ENCODE data around the gene LRRC1. TPM values are rescaled to one million over a fixed set of nuclear protein-coding genes. Genes with fewer than 3 reads are reported as not detected.

The LRRC1 gene
- total and polyA plus RNA-seq, 2 of the 13 experiments (the other 11 are each of a cell fraction or from before 2014, with no cell fraction given): 15.6 to 27.7 TPM

DNA sequence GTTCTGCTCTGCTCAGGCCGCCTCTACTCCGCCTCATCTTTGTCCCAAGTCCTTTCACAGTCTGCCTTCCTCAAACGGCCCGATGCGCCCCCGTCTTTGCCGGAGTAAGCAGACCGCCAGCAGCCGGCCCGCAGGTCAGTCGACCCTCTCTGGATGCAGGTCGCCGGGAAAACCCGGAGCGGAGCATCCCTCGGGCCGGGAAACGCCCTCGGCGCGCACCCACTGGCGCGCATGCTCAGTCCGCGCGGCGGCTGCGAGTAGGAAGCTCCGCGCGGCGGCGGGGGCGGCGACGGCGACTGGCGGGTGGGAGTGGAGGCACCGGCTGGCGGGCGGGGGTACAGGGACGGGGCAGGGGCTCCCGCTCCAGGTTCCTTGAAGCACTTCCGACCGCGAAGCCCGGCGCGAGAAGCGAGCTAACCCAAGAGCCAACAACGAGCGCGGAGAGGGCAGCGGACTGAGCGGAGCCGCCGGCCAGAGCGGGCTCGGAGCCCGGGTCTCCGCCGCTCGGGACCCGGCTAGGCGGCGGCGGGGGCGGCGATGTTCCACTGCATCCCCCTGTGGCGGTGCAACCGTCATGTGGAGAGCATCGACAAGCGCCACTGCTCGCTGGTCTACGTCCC is at the start of gene LRRC1 (continued):
- no peak for TF ChIP-seq ZUFSP (CRISPR knock-in tag; IDR thresholded peaks at IDR 0.05; ENCODE audit: borderline replicate concordance)
- no peak for TF ChIP-seq SP1 (IDR thresholded peaks at IDR 0.05)
- peak; percentile 66 for TF ChIP-seq SP1 (CRISPR knock-in tag; IDR thresholded peaks at IDR 0.05)
- TF ChIP-seq KDM2A (CRISPR knock-in tag; IDR thresholded peaks at IDR 0.05; ENCODE audit: borderline replicate concordance, low read depth): peak; percentile 81; the same call in 1 of the 2 replicates
- TF ChIP-seq ZNF275 (CRISPR knock-in tag; IDR thresholded peaks at IDR 0.05; ENCODE audit: borderline replicate concordance): peak; percentile 96
- TF ChIP-seq, protein P1, sequence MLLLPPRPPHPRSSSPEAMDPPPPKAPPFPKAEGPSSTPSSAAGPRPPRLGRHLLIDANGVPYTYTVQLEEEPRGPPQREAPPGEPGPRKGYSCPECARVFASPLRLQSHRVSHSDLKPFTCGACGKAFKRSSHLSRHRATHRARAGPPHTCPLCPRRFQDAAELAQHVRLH (CRISPR knock-in tag; IDR thresholded peaks at IDR 0.05; ENCODE audit: borderline replicate concordance, low read depth): peak; percentile 94; the same call in 1 of the 2 replicates
- TF ChIP-seq, protein P2, sequence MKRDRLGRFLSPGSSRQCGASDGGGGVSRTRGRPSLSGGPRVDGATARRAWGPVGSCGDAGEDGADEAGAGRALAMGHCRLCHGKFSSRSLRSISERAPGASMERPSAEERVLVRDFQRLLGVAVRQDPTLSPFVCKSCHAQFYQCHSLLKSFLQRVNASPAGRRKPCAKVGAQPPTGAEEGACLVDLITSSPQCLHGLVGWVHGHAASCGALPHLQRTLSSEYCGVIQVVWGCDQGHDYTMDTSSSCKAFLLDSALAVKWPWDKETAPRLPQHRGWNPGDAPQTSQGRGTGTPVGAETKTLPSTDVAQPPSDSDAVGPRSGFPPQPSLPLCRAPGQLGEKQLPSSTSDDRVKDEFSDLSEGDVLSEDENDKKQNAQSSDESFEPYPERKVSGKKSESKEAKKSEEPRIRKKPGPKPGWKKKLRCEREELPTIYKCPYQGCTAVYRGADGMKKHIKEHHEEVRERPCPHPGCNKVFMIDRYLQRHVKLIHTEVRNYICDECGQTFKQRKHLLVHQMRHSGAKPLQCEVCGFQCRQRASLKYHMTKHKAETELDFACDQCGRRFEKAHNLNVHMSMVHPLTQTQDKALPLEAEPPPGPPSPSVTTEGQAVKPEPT (CRISPR knock-in tag; IDR thresholded peaks at IDR 0.05; ENCODE audit: low read depth): peak; percentile 31; the same call in 1 of the 2 replicates
- peak; percentile 46 for TF ChIP-seq FOXA3 (CRISPR knock-in tag; IDR thresholded peaks at IDR 0.05)
- peak; percentile 86 for TF ChIP-seq ZNF776 (CRISPR knock-in tag; IDR thresholded peaks at IDR 0.05)
- TF ChIP-seq ZBTB3 (CRISPR knock-in tag; IDR thresholded peaks at IDR 0.05; ENCODE audit: borderline replicate concordance, low read depth): peak; percentile 76; the same call in 1 of the 2 replicates
- TF ChIP-seq NPAS2 (CRISPR knock-in tag; IDR thresholded peaks at IDR 0.05; ENCODE audit: borderline replicate concordance): no peak
- no peak for TF ChIP-seq AHR (CRISPR knock-in tag; IDR thresholded peaks at IDR 0.05)
- peak; percentile 65 for TF ChIP-seq ZNF431 (CRISPR knock-in tag; IDR thresholded peaks at IDR 0.05; ENCODE audit: borderline replicate concordance, low read depth)
- peak; percentile 74; the same call in 1 of the 2 replicates for TF ChIP-seq ZNF234 (CRISPR knock-in tag; conservative IDR thresholded peaks at IDR 0.05)
- TF ChIP-seq ZFYVE20 (CRISPR knock-in tag; IDR thresholded peaks at IDR 0.05; ENCODE audit: borderline replicate concordance, low read depth): no peak; the same call in 1 of the 2 replicates
- peak; percentile 60 for TF ChIP-seq SP2 (CRISPR knock-in tag; IDR thresholded peaks at IDR 0.05)
- TF ChIP-seq EEA1 (CRISPR knock-in tag; IDR thresholded peaks at IDR 0.05; ENCODE audit: borderline replicate concordance): no peak
- TF ChIP-seq, protein P3, sequence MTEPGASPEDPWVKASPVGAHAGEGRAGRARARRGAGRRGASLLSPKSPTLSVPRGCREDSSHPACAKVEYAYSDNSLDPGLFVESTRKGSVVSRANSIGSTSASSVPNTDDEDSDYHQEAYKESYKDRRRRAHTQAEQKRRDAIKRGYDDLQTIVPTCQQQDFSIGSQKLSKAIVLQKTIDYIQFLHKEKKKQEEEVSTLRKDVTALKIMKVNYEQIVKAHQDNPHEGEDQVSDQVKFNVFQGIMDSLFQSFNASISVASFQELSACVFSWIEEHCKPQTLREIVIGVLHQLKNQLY (CRISPR knock-in tag; IDR thresholded peaks at IDR 0.05): no peak
- TF ChIP-seq, protein P4, sequence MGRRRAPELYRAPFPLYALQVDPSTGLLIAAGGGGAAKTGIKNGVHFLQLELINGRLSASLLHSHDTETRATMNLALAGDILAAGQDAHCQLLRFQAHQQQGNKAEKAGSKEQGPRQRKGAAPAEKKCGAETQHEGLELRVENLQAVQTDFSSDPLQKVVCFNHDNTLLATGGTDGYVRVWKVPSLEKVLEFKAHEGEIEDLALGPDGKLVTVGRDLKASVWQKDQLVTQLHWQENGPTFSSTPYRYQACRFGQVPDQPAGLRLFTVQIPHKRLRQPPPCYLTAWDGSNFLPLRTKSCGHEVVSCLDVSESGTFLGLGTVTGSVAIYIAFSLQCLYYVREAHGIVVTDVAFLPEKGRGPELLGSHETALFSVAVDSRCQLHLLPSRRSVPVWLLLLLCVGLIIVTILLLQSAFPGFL (CRISPR knock-in tag; IDR thresholded peaks at IDR 0.05): no peak
- no peak for TF ChIP-seq RFX1 (IDR thresholded peaks at IDR 0.05)
- peak; percentile 84 for TF ChIP-seq ZNF235 (CRISPR knock-in tag; IDR thresholded peaks at IDR 0.05; ENCODE audit: borderline replicate concordance)
- TF ChIP-seq ZZZ3 (CRISPR knock-in tag; IDR thresholded peaks at IDR 0.05; ENCODE audit: borderline replicate concordance): peak; percentile 78; the same call in 1 of the 2 replicates
- peak; percentile 85 for TF ChIP-seq ZNF878 (CRISPR knock-in tag; IDR thresholded peaks at IDR 0.05)
- no peak for TF ChIP-seq ZNF326 (CRISPR knock-in tag; IDR thresholded peaks at IDR 0.05; ENCODE audit: borderline replicate concordance)

All from HepG2 (cell line).